HG03139 (cell line): ENCODE results near the gene PPP1R12B.

Source experiments
- ATAC-seq: cut with Tn5 transposase; IDR thresholded peaks from one replicate; pipeline ENCODE4 v1.9.1; 2021; ENCODE audit not compliant: unreplicated experiment

PPP1R12B gene

GRCh38 chr1:202348509-202349205, at the start of gene PPP1R12B:
PPP1R12B (plus strand) TSS chr1:202348699; CDS start chr1:202348852, 153 bp downstream.
- ATAC-seq, result peak; percentile 95

GRCh38 chr1:202302166-202302565, 46.3 kb upstream of the PPP1R12B start:
- no peak for ATAC-seq

- no peak for ATAC-seq
These were observed 44.1 kb upstream of the PPP1R12B start for GRCh38 chr1:202304375-202304774.

- no peak for ATAC-seq
These were observed 43.3 kb upstream of the PPP1R12B start for GRCh38 chr1:202305168-202305567.

- ATAC-seq, result no peak
These were observed 41.8 kb upstream of the PPP1R12B start for GRCh38 chr1:202306535-202307345.

- no peak for ATAC-seq
These were observed 38.3 kb upstream of the PPP1R12B start for GRCh38 chr1:202310071-202310725.

GRCh38 chr1:202310746-202311145, 37.8 kb upstream of the PPP1R12B start:
- ATAC-seq, result no peak

GRCh38 chr1:202311875-202312635, 36.4 kb upstream of the PPP1R12B start:
- ATAC-seq, result no peak

GRCh38 chr1:202315576-202316168, 32.8 kb upstream of the PPP1R12B start:
- ATAC-seq, result peak; percentile 61

GRCh38 chr1:202316186-202316585, 32.3 kb upstream of the PPP1R12B start:
- no peak for ATAC-seq

- no peak for ATAC-seq
These were observed 30.3 kb upstream of the PPP1R12B start for GRCh38 chr1:202317941-202318925.

GRCh38 chr1:202319381-202320080, 29.0 kb upstream of the PPP1R12B start:
- no peak for ATAC-seq

GRCh38 chr1:202320081-202320405, 28.5 kb upstream of the PPP1R12B start:
- no peak for ATAC-seq

- no peak for ATAC-seq
These were observed 24.8 kb upstream of the PPP1R12B start for GRCh38 chr1:202323731-202324130.

GRCh38 chr1:202324646-202325045, 23.9 kb upstream of the PPP1R12B start:
- ATAC-seq, result no peak

- no peak for ATAC-seq
These were observed 18.6 kb upstream of the PPP1R12B start for GRCh38 chr1:202329891-202330290.

GRCh38 chr1:202333861-202334260, 14.6 kb upstream of the PPP1R12B start:
- ATAC-seq, result no peak

GRCh38 chr1:202343652-202344349, 4.7 kb upstream of the PPP1R12B start:
- no peak for ATAC-seq
